Measurements from ENCODE around the gene WASHC2A.
"Not testable (repeated sequence)": the region's sequence is repeated elsewhere in the genome, so short reads cannot be mapped to it uniquely, and the experiment has no call there.

The WASHC2A gene

GRCh38 chr10:50061548-50061947 is 6.2 kb upstream of the WASHC2A start:
- not testable (repeated sequence) for DNase-seq (ENCODE audit: low read depth)

- DNase-seq (ENCODE audit: low read depth), result no peak
Observed at GRCh38 chr10:50063100-50063499, 4.7 kb upstream of the WASHC2A start.

GRCh38 chr10:50068352-50068659 is 552 bp downstream of the WASHC2A start:
- DNase-seq (ENCODE audit: low read depth), result not testable (repeated sequence)

DNA sequence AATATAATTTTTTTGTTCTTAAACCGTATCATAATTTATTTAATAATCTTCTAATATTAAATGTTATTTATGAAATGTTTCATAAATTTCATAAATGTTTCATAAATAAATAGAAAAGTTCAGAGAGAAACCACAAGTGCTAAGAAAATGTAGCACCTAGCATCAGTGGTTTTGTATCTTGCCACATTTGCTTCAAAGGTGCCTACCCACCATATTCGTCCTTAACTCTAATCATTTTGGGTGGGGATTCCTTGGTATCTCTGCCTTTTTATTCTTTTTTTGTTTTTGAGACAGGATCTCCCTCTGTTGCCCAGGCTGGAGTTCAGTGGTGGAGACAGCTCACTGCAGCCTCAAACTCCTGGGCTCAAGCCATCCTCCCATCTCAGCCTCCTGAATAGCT is 7.4 kb downstream of the WASHC2A start:
- DNase-seq (ENCODE audit: low read depth), result not testable (repeated sequence)

- DNase-seq (ENCODE audit: low read depth), result not testable (repeated sequence)
Observed at GRCh38 chr10:50075544-50075943, 7.8 kb downstream of the WASHC2A start.

DNA sequence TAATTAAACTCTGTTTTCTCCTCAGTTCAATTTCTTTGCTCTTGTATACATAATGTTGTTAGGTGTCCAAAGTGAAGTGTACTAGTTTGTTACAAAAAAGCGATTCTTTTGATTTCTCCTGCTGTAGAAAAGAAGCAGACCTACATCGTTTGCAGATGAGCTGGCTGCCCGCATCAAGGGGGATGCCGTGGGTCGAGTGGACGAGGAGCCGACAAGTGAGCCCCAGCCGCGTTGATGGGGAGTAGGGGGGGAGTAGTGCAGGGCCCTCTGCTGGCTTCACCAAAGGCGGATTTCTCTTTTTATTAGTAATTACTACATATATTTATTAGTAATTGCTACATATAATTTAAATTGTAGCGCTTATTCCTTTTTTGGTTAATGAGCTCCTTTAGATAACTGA is 23.6 kb downstream of the WASHC2A start:
- not testable (repeated sequence) for DNase-seq (ENCODE audit: low read depth)

GRCh38 chr10:50092928-50093327 is 25.2 kb downstream of the WASHC2A start:
- not testable (repeated sequence) for DNase-seq (ENCODE audit: low read depth)

GRCh38 chr10:50094630-50095029 is 26.9 kb downstream of the WASHC2A start:
- peak; percentile 11 for DNase-seq (ENCODE audit: low read depth)

GRCh38 chr10:50095402-50095801 is 27.6 kb downstream of the WASHC2A start:
- not testable (repeated sequence) for DNase-seq (ENCODE audit: low read depth)

DNA sequence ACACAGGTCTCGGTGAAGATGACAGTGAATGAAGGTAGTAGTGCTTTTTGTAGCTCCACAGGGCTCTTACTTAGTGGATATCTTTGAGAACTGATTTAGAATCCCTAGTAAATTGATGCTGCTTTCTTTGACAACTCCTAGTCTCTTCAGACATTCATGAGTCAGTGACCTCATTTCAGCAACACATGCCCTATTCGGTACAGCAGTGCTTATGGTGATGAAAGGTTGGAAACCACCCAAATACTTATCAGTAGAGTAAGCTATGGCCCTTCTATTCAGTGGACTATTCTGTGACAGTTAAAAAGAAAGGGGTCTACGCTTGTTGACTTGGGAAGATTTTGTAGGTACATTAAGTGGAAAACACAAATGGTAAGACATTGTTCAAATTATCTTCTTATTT is 29.0 kb downstream of the WASHC2A start:
- DNase-seq (ENCODE audit: low read depth), result not testable (repeated sequence)

GRCh38 chr10:50098645-50099044 is 30.9 kb downstream of the WASHC2A start:
- DNase-seq (ENCODE audit: low read depth), result not testable (repeated sequence)

GRCh38 chr10:50101139-50101582 is 33.4 kb downstream of the WASHC2A start:
- not testable (repeated sequence) for DNase-seq (ENCODE audit: low read depth)

DNA sequence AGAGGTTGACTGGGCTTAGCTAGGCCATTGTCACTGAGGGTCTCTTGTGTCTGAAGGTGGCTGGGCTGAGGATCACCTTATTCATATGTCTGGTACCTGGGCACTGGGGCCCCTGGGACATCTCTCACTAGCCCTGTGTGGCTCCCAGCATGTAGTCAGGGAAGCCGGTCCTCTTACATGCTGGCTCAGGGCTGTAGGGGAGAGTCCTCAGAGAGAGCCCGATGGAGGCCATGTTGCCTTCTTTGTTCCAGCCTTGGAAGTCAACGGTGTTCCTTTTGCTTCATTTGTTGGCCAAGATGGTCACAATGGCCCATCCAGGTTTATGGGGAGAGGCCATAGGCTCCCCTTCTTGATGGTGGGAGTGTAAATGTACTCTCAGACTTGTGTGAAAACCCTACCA is 34.0 kb downstream of the WASHC2A start:
- not testable (repeated sequence) for DNase-seq (ENCODE audit: low read depth)

GRCh38 chr10:50102267-50102666 is 34.5 kb downstream of the WASHC2A start:
- DNase-seq (ENCODE audit: low read depth), result not testable (repeated sequence)

DNA sequence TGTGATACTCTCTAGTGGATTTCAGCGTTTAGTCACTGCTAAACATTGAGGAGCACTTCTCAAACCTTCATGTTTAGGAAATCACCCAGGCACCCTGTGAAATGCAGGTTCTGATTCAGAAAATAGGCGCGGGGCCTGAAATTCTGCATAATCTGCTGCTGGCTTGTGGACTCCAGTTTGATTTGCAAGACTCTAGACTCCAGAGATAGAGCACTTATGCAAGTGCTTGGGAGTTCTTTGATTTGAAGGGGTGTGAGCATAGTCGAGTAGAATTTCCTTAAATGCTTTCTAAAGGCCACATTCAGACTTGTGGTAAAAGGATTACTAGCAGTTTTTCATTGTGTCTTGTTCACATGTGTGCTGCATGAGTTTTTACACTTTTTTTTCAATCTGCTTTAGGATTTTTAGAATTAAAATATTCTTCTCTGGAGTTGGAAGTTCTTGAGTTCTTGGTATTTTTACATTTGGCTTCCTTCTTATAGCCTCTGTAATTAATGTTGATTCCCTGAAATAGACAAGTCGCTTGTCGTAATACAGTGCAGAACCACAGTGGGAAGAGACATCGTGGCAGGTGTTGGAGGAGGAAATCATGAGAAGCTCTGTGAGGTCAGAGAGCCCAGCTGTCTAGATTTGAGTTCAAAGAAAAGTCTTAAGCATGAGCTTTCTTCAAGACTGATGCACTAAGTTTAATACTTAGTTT is 41.4 kb downstream of the WASHC2A start:
- DNase-seq (ENCODE audit: low read depth), result not testable (repeated sequence)

DNA sequence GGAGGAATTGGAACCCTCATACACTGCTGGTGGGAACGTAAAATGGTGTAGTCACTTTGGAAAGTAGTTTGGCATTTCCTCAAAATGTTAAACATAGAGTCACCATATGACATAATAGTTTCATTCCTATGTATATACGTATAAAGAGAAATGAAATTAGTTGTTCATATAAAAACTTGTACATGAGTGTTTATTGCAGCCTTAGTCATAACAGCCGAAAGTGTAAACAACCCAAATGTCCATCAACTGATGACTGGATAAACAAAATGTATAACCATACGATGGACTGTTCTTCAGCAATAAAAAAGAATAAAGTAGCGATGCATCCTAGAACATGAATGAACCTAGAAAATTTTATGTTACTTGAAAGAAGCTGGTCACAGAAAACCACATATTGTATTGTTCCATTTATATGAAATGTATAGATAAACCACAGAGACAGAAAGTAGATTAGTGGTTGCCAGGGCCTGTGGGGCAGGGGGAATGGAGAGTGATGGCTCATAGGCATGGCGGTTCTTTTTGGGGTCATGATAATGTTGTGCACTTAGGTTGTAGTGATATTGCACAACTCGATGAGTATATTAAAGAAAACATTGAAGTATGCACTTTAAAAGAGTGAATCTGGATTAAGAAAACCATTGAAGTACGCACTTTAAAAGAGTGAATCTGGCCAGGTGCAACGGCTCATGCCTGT is 44.8 kb downstream of the WASHC2A start:
- not testable (repeated sequence) for DNase-seq (ENCODE audit: low read depth)

GRCh38 chr10:50126765-50127164 is 59.0 kb downstream of the WASHC2A start:
- DNase-seq (ENCODE audit: low read depth), result not testable (repeated sequence)

GRCh38 chr10:50127770-50128292 is 60.1 kb downstream of the WASHC2A start:
- DNase-seq (ENCODE audit: low read depth), result not testable (repeated sequence)

DNA sequence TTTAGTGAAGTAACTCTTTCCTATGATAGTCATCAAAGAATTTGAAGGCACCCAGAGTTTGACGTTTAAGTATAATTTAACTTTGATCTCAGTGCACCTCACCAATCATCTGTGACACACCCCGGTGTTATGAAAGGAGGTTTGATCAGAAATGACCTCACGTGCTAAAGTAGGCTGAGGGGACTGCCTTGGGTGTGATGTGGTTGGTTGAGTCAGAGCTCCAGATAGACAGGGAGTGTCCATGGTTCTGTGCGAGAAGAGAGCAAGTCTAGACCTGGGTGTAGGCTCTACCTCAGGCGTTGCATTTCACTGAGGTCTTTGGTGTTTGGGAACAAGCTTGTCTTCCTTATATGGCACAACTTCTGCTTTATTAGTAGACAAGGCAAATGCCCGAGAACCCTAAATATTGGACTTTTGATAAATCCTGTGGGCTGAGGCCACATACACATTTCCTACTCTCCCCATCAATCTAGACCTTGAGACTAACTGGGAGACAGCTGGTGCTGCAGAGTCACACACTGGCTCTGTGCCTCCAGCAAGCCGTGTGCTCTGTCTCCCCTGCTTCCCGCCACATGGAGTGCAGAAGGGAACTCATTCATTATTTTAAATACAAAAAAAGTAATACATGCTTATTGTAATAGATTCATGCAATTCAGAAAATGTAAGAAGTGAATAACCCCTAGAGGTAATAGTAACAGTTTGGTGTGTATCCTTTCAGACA is 63.7 kb downstream of the WASHC2A start:
- peak; percentile 7 for DNase-seq (ENCODE audit: low read depth)

GRCh38 chr10:50132322-50132721 is 64.6 kb downstream of the WASHC2A start:
- not testable (repeated sequence) for DNase-seq (ENCODE audit: low read depth)

GRCh38 chr10:50132841-50133240 is 65.1 kb downstream of the WASHC2A start:
- not testable (repeated sequence) for DNase-seq (ENCODE audit: low read depth)

DNA sequence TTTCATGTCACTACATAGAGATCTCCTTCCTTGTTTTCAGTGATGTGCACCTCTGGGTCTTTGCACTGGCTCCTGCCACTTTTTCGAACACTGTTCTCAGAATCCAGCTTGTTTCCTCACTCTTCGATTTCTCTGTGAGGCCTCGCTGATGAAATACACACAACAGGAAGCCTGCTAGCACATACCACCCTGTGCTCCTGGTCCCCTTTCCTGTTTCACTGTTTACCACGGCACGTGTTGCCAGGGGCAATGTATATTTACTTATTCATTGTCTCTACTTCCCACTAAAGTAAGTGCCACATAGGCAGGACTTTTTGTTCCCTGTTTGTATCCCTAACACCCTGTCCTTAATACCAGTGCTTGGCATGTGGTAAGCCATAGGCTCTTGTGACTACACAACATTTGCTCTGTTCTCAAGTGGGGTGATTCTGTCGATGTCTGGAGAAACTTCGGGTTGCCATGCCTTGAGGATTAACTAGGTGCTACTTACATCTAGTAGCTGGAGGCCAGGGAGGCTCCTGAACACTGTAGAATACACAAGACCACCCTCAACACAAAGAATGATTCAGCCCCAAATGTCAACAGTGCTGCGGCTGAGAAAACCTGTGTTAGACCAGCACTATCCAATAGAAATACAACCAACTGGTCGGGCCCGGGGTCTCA is 75.9 kb downstream of the WASHC2A start:
- DNase-seq (ENCODE audit: low read depth), result not testable (repeated sequence)
